SJCRH30 (cell line): ENCODE data around the gene MLEC. TPM values are rescaled to one million over a fixed set of nuclear protein-coding genes. Genes with fewer than 3 reads are reported as not detected.
"Not testable (repeated sequence)": the region's sequence is repeated elsewhere in the genome, so short reads cannot be mapped to it uniquely, and the experiment has no call there.

Experiments used
- DNase-seq, 2 experiments: peaks; one replicate each; pipeline ENCODE4 v3.0.0-alpha.2; 2015 to 2020
- H3K27ac ChIP-seq: fragments of 250-450 bp; sonication (Bioruptor Pico); 2 replicates; pipeline ENCODE4 v1.5.1; 2020; ENCODE audit warnings: mild to moderate bottlenecking, moderate library complexity
- H3K27me3 ChIP-seq: fragments of 250-450 bp; sonication (Bioruptor Pico); 2 replicates; pipeline ENCODE4 v1.5.1; 2020; ENCODE audit warnings: mild to moderate bottlenecking, moderate library complexity
- H3K36me3 ChIP-seq: fragments of 250-450 bp; sonication (Bioruptor Pico); 2 replicates; pipeline ENCODE4 v1.5.1; 2020; ENCODE audit warnings: mild to moderate bottlenecking, moderate library complexity
- H3K4me1 ChIP-seq: fragments of 250-450 bp; sonication (Bioruptor Pico); 2 replicates; pipeline ENCODE4 v1.5.1; 2020; ENCODE audit warnings: mild to moderate bottlenecking, moderate library complexity
- H3K4me3 ChIP-seq: fragments of 250-450 bp; sonication (Bioruptor Pico); 2 replicates; pipeline ENCODE4 v1.5.1; 2020; ENCODE audit warnings: mild to moderate bottlenecking, moderate library complexity
- H3K9me3 ChIP-seq: fragments of 250-450 bp; sonication (Bioruptor Pico); replicated peaks from 2 replicates; pipeline ENCODE4 v1.5.1; 2020; ENCODE audit warnings: mild to moderate bottlenecking, moderate library complexity
- total RNA-seq: library from RNA; depleted of rRNA; stranded (reverse); fragments of >200 nt; shearing (Covaris generic); gene quantifications from 2 replicates; pipeline ENCODE4 v1.2.3, GENCODE V29; 2014

The MLEC gene
- total RNA-seq, 1 experiment from 2014 or later, result 83.1 TPM

DNA sequence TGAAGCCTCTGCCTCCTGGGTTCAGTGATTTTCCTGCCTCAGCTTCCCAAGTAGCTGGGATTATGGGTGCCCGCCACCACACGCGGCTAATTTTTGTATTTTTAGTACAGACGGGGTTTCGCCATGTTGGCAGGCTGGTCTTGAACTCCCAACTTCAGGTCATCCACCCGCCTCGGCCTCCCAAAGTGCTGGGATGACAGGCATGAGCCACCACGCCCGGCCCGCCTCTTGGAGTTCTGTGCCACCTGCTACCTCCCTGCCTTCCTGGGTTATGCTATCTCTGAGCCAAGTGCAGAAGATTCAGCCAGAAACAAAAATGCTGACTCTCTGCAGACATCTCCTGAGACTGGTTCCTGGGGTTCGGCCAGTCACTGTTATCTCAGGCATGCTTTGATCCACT, 33.3 kb upstream of the MLEC start:
- no peaks in the 10 kb centered on the region for H3K9me3 ChIP-seq
- H3K27ac ChIP-seq, result no peak overlapping the region
- H3K4me3 ChIP-seq, result no peak overlapping the region
- H3K27me3 ChIP-seq, result no peaks in the 10 kb centered on the region
- H3K4me1 ChIP-seq, result no peaks in the 10 kb centered on the region
- DNase-seq, result no peak
- H3K36me3 ChIP-seq, result no peaks in the 10 kb centered on the region

DNA sequence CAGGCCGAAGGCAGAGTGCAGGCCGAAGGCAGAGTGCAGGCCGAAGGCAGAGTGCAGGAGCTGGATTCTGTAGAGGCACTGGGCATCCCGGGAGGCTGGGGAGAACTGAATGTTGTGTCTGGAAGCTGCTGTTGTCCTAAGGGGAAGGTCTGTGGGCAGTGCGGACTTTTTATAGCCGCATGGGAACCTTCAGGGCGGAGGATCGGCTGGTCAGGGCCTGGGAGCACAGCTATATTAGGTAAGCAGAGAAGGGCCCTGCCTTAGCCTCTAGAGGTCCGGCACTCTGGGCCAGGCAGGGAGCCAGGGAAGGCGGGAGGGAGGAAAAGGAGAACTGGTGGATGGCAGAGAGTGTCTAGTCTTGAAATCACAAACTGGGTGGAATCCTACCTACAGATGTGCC, 32.3 kb upstream of the MLEC start:
- Histone ChIP-seq H3K27ac (no peak overlapping the region), H3K4me3 (no peak overlapping the region), H3K4me1 (no peaks in the 10 kb centered on the region), H3K36me3 (no peaks in the 10 kb centered on the region), H3K27me3 (no peaks in the 10 kb centered on the region), H3K9me3 (no peaks in the 10 kb centered on the region)
- DNase-seq, result no peak

DNA sequence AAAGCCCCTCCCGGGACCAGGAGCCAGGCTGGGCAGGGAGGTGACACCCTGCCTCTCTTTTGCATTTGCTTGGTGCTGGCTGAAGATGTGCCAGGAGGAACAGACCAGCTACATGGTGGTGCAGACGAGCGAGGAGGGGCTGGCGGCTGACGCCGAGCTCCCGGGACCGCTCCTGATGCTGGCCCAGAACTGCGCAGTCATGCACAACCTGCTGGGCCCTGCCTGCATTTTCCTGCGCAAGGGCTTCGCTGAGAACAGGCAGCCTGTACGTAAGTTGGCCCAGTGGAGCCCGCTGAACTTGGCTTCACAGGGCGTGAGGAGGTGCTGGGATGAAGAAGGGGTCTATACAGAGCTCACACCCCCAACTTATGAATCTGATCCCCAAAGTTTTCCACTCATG, 30.9 kb upstream of the MLEC start:
- Histone ChIP-seq H3K27ac (no peak overlapping the region), H3K36me3 (no peaks in the 10 kb centered on the region), H3K27me3 (no peaks in the 10 kb centered on the region), H3K4me1 (no peaks in the 10 kb centered on the region), H3K9me3 (no peaks in the 10 kb centered on the region), H3K4me3 (no peak overlapping the region)
- DNase-seq, result no peak

DNA sequence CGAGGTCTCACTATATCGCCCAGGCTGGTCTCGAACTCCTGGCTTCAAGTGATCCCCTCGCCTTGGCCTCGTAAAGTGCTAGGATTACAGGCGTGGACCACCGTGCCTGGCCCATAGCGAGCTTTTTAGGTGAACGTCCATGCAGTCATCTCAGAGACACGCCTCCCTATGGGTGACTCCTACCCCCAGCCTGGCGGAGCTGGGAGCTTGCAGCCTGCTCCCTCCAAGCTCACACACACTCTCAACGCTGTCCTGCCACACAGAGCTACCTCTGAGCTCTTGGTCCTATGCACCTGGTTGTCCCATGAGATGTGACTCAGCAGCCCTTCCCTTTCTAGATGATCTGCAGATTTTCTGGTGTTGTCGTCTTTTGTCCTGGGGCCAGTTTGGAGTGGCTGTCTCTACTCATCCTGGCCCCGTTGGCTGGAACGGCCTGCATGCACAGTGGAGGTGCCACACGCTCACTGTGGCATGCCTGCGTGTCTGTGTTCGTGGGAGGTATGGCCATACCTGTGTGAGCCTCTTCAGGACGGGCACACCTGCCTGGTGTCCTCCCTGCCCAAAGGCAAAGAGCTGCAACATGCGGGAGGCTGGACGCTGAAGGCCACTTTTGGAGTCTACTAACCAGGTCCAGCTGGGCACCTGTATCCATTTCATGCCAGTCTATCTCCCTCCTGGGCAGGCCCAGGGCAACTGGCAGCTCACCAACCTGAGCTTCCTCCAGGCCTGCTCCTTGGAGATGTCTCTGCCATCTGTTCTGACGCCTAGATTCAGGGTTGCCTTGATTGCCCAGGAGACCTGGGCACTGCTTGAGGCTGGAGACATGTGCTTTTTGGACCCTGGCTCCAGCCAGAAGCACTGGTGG, 28.4 kb upstream of the MLEC start:
- DNase-seq, result no peak
- Histone ChIP-seq H3K9me3 (no peaks in the 10 kb centered on the region), H3K27ac (no peak overlapping the region), H3K4me1 (no peaks in the 10 kb centered on the region), H3K36me3 (no peaks in the 10 kb centered on the region), H3K4me3 (no peak overlapping the region), H3K27me3 (no peaks in the 10 kb centered on the region)

DNA sequence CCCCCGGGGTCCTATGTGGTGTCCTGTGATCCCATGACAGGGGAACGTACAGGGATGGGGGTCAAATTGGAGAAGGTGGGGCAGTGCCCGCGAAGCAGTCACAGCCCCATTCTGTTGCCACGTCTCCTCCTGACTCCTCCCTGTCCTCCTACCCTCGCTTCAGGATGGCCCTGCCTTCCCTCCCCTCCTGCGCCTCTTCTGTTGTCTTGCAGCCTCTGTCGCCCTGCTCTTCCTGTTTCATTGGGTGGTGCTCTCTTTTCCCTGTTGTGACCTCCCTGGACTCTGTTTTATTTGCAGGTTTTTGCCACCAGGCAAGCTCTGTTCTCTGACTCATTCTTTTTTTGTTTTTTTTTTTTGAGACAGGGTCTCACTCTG, 27.8 kb upstream of the MLEC start:
- no peaks in the 10 kb centered on the region for H3K4me1 ChIP-seq
- H3K27ac ChIP-seq, result no peak overlapping the region
- H3K9me3 ChIP-seq, result no peaks in the 10 kb centered on the region
- no peaks in the 10 kb centered on the region for H3K36me3 ChIP-seq
- no peak for DNase-seq
- no peaks in the 10 kb centered on the region for H3K27me3 ChIP-seq
- H3K4me3 ChIP-seq, result no peak overlapping the region

DNA sequence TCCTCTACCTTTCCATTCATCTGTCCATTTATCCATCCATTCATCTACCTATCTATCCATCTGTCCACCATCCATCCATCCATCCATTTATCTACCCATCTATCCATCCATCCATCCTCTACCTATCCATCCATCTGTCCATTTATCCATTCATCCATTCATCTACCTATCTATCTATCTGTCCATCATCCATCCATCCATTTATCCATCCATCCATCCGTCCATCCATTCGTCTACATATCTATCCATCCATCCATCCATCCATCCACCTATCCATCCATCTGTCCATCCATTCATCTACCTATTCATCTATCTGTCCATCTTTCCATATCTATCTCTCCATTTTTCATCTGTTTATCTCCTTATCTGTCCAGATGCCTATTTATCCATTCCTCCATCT, 25.5 kb upstream of the MLEC start:
- DNase-seq, result no peak
- H3K27ac ChIP-seq, result no peak overlapping the region
- no peaks in the 10 kb centered on the region for H3K4me1 ChIP-seq
- H3K36me3 ChIP-seq, result no peaks in the 10 kb centered on the region
- H3K9me3 ChIP-seq, result no peaks in the 10 kb centered on the region
- no peak overlapping the region for H3K4me3 ChIP-seq
- H3K27me3 ChIP-seq, result no peaks in the 10 kb centered on the region

DNA sequence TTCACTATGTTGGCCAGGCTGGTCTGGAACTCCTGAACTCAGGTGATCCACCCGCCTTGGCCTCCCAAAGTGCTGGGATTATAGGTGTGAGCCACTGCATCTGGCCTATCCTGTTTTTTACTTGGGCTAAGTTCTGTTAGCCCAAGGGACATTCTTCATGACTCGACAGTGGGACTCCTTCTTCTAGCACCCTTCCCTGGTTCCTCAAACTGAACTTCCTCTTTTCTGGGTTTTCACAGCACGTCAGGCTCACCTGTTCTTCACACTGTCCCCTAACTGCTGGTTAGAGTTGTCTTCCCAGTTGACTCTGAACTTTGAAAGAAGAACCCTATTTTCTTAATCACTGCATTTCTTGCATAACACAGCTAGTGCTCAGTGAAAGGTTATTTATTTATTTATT, 24.1 kb upstream of the MLEC start:
- Histone ChIP-seq H3K4me1 (peaks cover 7% of the 10 kb centered on the region; the same call in 1 of the 2 replicates), H3K27me3 (no peaks in the 10 kb centered on the region), H3K27ac (no peak overlapping the region), H3K9me3 (no peaks in the 10 kb centered on the region), H3K4me3 (no peak overlapping the region), H3K36me3 (no peaks in the 10 kb centered on the region)
- DNase-seq, result no peak

DNA sequence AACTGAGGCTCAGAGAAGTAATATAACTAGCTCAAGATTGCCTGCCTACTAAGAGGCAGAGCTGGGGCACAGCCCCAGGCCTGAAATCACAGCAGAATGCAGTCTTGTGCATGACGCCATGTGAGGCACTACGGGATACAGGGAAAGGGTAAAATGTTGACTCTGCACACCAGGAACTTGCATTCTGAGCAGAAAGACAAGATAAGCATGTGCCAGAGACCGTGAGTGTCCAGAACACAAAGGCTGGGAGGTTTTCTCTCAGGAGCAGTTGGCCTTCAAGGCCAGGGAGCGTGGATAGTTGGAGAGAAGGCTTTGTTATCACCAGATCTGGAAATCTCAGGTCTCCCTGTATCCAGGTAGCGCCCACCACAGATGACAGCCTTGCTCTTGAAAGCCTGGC, 23.2 kb upstream of the MLEC start:
- no peak for DNase-seq
- Histone ChIP-seq H3K27ac (no peak overlapping the region), H3K36me3 (no peaks in the 10 kb centered on the region), H3K4me3 (no peak overlapping the region), H3K27me3 (no peaks in the 10 kb centered on the region), H3K9me3 (no peaks in the 10 kb centered on the region), H3K4me1 (peaks cover 14% of the 10 kb centered on the region; the same call in 1 of the 2 replicates)

DNA sequence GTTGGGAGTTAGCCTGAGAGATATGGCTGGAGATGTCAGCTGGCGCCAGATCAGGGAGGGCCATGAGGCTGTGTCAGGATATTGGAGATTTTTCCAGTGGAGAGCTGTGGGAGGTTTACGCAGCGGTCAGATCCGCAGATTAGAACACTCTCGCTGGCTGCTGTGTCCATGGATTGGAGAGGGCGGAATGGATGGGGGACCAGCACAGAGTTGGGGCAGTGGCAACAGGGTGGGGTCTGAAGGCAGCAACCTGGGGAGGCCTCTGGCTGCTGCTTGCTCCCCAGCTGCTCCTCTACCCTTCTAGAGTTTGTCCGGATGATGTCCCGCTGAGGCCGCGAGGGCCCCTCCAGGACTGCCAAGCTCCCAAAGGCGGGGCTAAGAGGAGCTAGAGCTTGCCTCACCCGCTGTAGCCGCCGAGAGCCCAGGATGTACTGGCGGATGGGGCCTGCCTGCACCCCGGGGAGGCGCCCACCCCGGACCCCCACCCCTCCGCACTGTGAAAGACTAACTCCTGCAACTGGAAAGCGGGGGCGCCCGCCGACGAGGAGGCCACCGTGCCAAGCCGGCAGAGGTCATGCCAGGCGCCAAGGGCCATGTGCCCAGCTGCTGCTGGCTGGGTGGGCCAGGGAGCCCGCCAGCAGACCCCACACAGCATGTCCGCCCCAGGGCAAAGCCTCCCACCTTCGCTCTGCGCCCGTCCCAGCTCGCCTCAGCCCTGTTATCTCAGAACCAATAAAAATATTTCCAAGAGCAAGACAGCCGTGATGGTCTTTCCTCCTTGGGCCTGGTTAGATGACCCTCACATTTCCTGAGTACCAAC, 20.2 kb upstream of the MLEC start:
- Histone ChIP-seq H3K4me3 (peak overlapping the region; percentile 45), H3K36me3 (no peaks in the 10 kb centered on the region), H3K27ac (peak overlapping the region; percentile 72), H3K4me1 (peaks cover 16% of the 10 kb centered on the region; the same call in 1 of the 2 replicates), H3K27me3 (no peaks in the 10 kb centered on the region; the same call in 1 of the 2 replicates), H3K9me3 (no peaks in the 10 kb centered on the region)
- peak; percentile 82 to 85 for DNase-seq

DNA sequence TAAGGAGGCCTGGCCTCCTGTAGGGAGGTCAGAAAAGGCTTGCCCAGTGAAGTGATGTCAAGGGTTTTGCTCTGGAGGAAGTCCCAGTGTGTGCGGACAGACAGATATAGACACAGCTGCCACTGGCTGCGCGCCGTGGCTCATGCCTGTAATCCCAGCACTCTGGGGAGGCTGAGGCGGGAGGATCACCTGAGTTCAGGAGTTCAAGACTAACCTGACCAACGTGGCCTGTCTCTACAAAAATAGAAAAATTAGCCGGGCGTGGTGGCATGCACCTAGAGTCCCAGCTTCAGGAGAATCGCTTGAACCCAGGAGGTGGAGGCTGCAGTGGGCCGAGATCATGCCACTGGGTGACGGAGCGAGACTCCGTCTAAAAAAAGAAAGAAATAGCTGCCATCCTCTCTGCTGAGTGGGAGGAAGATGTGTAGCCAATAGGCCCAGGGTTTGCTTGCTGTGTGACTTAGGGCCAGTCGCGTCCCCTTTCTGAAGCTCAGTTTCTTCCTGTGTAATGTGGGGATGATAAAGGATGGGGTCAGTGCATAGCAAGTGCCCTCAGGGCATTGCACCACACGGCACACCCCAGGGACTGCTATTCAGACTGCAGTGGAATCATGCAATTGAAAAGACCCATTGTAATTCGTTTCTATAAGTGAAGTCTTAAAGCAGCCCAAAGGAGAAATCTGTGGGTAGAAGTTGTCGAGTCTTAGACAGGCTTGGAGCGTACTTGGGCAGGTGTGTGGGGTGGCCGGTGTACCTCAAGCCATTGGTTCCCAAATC, 18.7 kb upstream of the MLEC start:
- Histone ChIP-seq H3K27ac (no peak overlapping the region), H3K9me3 (no peaks in the 10 kb centered on the region), H3K36me3 (no peaks in the 10 kb centered on the region)

DNA sequence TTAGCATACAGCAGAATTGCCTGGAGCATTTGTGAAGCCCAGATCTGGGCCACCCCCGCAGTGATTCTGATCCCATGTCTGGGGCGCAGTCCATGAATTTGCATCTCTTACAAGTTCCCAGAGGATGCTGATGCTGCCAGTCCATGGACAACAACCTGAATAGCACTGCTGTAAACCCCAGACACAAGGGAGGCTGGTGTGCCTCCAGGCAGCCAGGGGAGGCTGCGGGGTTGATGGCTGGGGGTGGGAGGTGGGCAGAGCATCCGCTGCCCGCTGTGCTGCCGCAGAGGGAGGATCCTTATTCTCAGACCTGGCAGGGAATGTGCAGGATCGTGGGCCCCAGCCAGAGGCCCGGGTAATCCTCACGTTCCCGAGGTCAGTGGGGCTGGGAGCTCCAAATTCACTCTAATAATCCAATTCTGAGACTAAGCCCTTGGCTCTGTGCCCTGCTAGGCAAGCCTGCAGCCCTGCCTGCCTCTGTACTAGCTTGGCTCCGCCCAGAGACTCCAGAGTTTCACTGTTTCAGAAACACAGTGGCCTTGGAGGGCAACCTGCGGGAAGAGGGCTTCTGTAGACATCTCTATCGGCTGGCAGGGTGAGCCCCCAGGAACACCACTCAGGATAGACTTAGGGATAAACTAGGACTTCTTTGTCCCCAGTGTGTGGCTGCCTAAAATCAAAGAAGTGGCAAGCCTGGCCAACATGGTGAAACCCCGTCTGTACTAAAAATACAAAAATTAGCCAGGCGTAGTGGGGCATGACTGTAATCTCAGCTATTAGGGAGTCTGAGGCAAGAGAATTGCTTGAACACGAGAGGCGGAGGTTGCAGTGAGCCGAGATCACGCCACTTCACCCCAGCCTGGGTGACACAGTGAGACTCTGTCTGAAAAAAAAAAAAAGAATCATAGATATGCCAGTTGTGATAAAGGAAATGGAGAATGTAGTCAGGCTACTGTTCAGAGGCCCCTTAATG, 17.8 kb upstream of the MLEC start:
- Histone ChIP-seq H3K27ac (no peak overlapping the region), H3K36me3 (no peaks in the 10 kb centered on the region), H3K4me3 (peak overlapping the region; percentile 31), H3K4me1 (peaks cover 16% of the 10 kb centered on the region; the same call in 1 of the 2 replicates), H3K9me3 (no peaks in the 10 kb centered on the region), H3K27me3 (no peaks in the 10 kb centered on the region; the same call in 1 of the 2 replicates)
- DNase-seq, result peak; percentile 67 to 73

More for the DNA sequence above, 18.7 kb upstream of the MLEC start:
- Histone ChIP-seq H3K4me1 (peaks cover 16% of the 10 kb centered on the region; the same call in 1 of the 2 replicates), H3K4me3 (no peak overlapping the region), H3K27me3 (no peaks in the 10 kb centered on the region; the same call in 1 of the 2 replicates)
- DNase-seq, result no peak

DNA sequence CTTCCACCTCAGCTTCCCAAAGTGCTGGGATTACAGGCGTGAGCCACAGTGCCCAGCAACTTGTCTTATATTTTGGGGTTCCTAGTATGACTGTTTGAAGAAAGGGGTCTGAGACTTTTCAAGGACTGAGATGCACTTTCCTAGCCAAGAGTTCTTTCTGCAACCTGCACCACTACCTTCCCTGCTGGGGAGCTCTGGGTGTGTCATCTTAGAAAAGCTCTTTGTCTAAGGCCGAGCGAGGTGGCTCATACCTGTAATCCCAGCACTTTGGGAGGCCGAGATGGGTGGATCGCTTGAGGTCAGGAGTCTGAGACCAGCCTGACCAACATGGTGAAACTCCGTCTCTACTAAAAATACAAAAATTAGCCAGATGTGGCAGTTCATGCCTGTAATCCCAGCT, 16.7 kb upstream of the MLEC start:
- H3K36me3 ChIP-seq, H3K9me3 ChIP-seq, H3K27me3 ChIP-seq, DNase-seq, H3K4me3 ChIP-seq, H3K27ac ChIP-seq: not testable (repeated sequence)
- peaks cover 16% of the 10 kb centered on the region; the same call in 1 of the 2 replicates for H3K4me1 ChIP-seq

DNA sequence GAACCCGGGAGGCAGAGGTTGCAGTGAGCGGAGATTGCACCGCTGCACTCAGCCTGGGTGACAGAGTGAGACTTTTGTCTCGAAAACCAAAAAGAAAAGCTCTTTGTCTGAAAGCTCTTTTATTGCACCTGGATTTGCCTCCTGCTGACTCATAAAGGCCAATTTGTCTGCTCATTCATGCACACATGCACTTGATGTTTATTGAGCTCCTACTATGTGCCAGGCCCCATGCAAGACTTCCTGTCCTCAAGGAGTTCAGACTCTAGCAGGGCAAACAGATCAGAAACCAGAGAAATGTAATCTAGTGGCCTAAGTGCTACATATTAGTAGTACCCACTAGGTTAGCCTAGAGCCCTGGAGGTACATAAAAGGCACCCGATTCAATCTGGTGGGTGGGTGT, 16.3 kb upstream of the MLEC start:
- no peak overlapping the region for H3K4me3 ChIP-seq
- no peaks in the 10 kb centered on the region; the same call in 1 of the 2 replicates for H3K27me3 ChIP-seq
- no peak for DNase-seq
- H3K9me3 ChIP-seq, result no peaks in the 10 kb centered on the region
- peaks cover 16% of the 10 kb centered on the region; the same call in 1 of the 2 replicates for H3K4me1 ChIP-seq
- no peak overlapping the region for H3K27ac ChIP-seq
- no peaks in the 10 kb centered on the region for H3K36me3 ChIP-seq
